HEK293 (cell line): ENCODE measurements around the gene CD19.

Experiments used
- CTCF ChIA-PET: fragments of 350-600 bp; formaldehyde crosslinking; extraction: SDS; loops from one replicate; lab custom pipeline; 2021; ENCODE audit warnings: antibody characterized with exemption; lab: Yijun Ruan, JAX
- POLR2A ChIA-PET: fragments of 300-600 bp; formaldehyde crosslinking; extraction: SDS; loops from one replicate; lab custom pipeline; 2020; ENCODE audit warnings: antibody characterized with exemption, inconsistent platforms; lab: Yijun Ruan, JAX
- H3K27ac ChIP-seq: fragments of 200-500 bp; sonication (Bioruptor generic); 2 replicates; pipeline ENCODE4 v1.5.1; 2014; ENCODE audit warnings: low read depth, low read length, control low read depth, inconsistent platforms; ENCODE audit errors: extremely low read depth
- H3K36me3 ChIP-seq, 2 experiments: fragments of 200-500 bp in 1 of 2; sonication (Bioruptor generic) in 1 of 2; 1 replicate in 1 of 2; 2 replicates in 1 of 2; pipeline ENCODE4 v1.5.1; 2014 to 2017; ENCODE audit warnings: inconsistent platforms in 2 of 2, low read length in 2 of 2; ENCODE audit not compliant: control insufficient read depth in 2 of 2, insufficient read depth in 1 of 2
- H3K4me1 ChIP-seq: fragments of 200-500 bp; sonication (Bioruptor generic); 2 replicates; pipeline ENCODE4 v1.5.1; 2014; ENCODE audit warnings: mild to moderate bottlenecking, low read length, inconsistent platforms; ENCODE audit not compliant: control insufficient read depth, insufficient read depth
- H3K4me3 ChIP-seq: 2 replicates; pipeline ENCODE4 v1.5.1; 2011; ENCODE audit warnings: low read depth, mild to moderate bottlenecking, control low read depth, low read length, moderate library complexity
- H3K9me3 ChIP-seq: fragments of 200-500 bp; sonication (Bioruptor generic); 2 replicates; pipeline ENCODE4 v1.5.1; 2014; ENCODE audit warnings: low read depth, low read length, inconsistent platforms; ENCODE audit not compliant: control insufficient read depth, insufficient read depth
- EGR2 ChIP-seq: fragments of 450-650 bp; formaldehyde crosslinking; IDR thresholded peaks from 2 replicates; pipeline ENCODE4 v1.5.1; 2016; ENCODE audit warnings: low read depth, missing biosample characterization, missing genetic modification characterization
- GLIS2 ChIP-seq: fragments of 450-650 bp; formaldehyde crosslinking; IDR thresholded peaks from 2 replicates; pipeline ENCODE4 v1.5.1; 2016; ENCODE audit warnings: missing biosample characterization, missing genetic modification characterization
- KLF8 ChIP-seq: fragments of 450-650 bp; formaldehyde crosslinking; IDR thresholded peaks from 2 replicates; pipeline ENCODE4 v1.5.1; 2016; ENCODE audit warnings: missing biosample characterization, missing genetic modification characterization
- PRDM6 ChIP-seq: fragments of 450-650 bp; formaldehyde crosslinking; IDR thresholded peaks from 2 replicates; pipeline ENCODE4 v1.5.1; 2017; ENCODE audit warnings: missing biosample characterization, missing genetic modification characterization
- TCF7L2 ChIP-seq: IDR thresholded peaks from 2 replicates; pipeline ENCODE4 v1.6.1; 2011; ENCODE audit warnings: low read depth, mild to moderate bottlenecking, inconsistent platforms, low read length, moderate library complexity, borderline replicate concordance
- ZBTB21 ChIP-seq: fragments of 450-650 bp; formaldehyde crosslinking; IDR thresholded peaks from 2 replicates; pipeline ENCODE4 v1.5.1; 2017; ENCODE audit warnings: missing biosample characterization, missing genetic modification characterization
- ZBTB6 ChIP-seq: fragments of 450-650 bp; formaldehyde crosslinking; IDR thresholded peaks from 2 replicates; pipeline ENCODE4 v1.5.1; 2017; ENCODE audit warnings: missing biosample characterization, missing genetic modification characterization
- ZFP3 ChIP-seq: fragments of 450-650 bp; formaldehyde crosslinking; IDR thresholded peaks from 2 replicates; pipeline ENCODE4 v1.5.1; 2016; ENCODE audit warnings: low read depth, missing biosample characterization, missing genetic modification characterization
- ZNF2 ChIP-seq: fragments of 450-650 bp; formaldehyde crosslinking; IDR thresholded peaks from 2 replicates; pipeline ENCODE4 v1.5.1; 2016; ENCODE audit warnings: missing biosample characterization, missing genetic modification characterization
- ZNF214 ChIP-seq: fragments of 450-650 bp; formaldehyde crosslinking; IDR thresholded peaks from 2 replicates; pipeline ENCODE4 v1.5.1; 2017; ENCODE audit warnings: missing biosample characterization, mild to moderate bottlenecking, missing genetic modification characterization, borderline replicate concordance
- ZNF274 ChIP-seq, 2 experiments: fragments of 200-500 bp in 1 of 2; fragments of 450-650 bp in 1 of 2; sonication (Bioruptor generic) in 1 of 2; formaldehyde crosslinking in 1 of 2; IDR thresholded peaks; 2 replicates each; pipeline versions ENCODE4 v1.5.1 to v1.6.1; 2014 to 2016; ENCODE audit warnings: borderline replicate concordance in 1 of 2, inconsistent platforms in 1 of 2, low read length in 1 of 2, missing biosample characterization in 1 of 2, missing genetic modification characterization in 1 of 2
- ZNF280C ChIP-seq: fragments of 450-650 bp; formaldehyde crosslinking; IDR thresholded peaks from 2 replicates; pipeline ENCODE4 v1.5.1; 2016; ENCODE audit warnings: missing biosample characterization, missing genetic modification characterization
- ZNF280D ChIP-seq: fragments of 450-650 bp; formaldehyde crosslinking; IDR thresholded peaks from 2 replicates; pipeline ENCODE4 v1.5.1; 2016; ENCODE audit warnings: missing biosample characterization, missing genetic modification characterization
- ZNF362 ChIP-seq: fragments of 450-650 bp; formaldehyde crosslinking; IDR thresholded peaks from 2 replicates; pipeline ENCODE4 v1.5.1; 2016; ENCODE audit warnings: missing biosample characterization, missing genetic modification characterization
- ZNF423 ChIP-seq: fragments of 450-650 bp; formaldehyde crosslinking; IDR thresholded peaks from 2 replicates; pipeline ENCODE4 v1.5.1; 2016; ENCODE audit warnings: missing biosample characterization, missing genetic modification characterization
- ZNF449 ChIP-seq: fragments of 450-650 bp; formaldehyde crosslinking; IDR thresholded peaks from 2 replicates; pipeline ENCODE4 v1.5.1; 2017; ENCODE audit warnings: missing biosample characterization, mild to moderate bottlenecking, missing genetic modification characterization, moderate library complexity
- ZNF660 ChIP-seq: fragments of 450-650 bp; IDR thresholded peaks from 2 replicates; pipeline ENCODE4 v1.5.1; 2018; ENCODE audit warnings: missing biosample characterization, mild to moderate bottlenecking, missing genetic modification characterization
- ZNF677 ChIP-seq: fragments of 450-650 bp; IDR thresholded peaks from 2 replicates; pipeline ENCODE4 v1.5.0; 2018; ENCODE audit warnings: missing biosample characterization, mild to moderate bottlenecking, missing genetic modification characterization, moderate library complexity
- ZNF704 ChIP-seq: fragments of 450-650 bp; formaldehyde crosslinking; IDR thresholded peaks from 2 replicates; pipeline ENCODE4 v1.5.1; 2016; ENCODE audit warnings: missing biosample characterization, missing genetic modification characterization
- ZNF837 ChIP-seq: fragments of 450-650 bp; formaldehyde crosslinking; IDR thresholded peaks from 2 replicates; pipeline ENCODE4 v1.5.1; 2016; ENCODE audit warnings: missing biosample characterization, missing genetic modification characterization

Gene CD19

GRCh38 chr16:28904363-28904762 lies 27.4 kb upstream of the CD19 start (continued):
- TF ChIP-seq ZNF280D (tag by site-specific recombination) = no peak
- no peak for TF ChIP-seq ZBTB21 (tag by site-specific recombination)
- TF ChIP-seq ZFP3 (tag by site-specific recombination) = no peak
- TF ChIP-seq ZNF449 (tag by site-specific recombination) = no peak
- TF ChIP-seq ZNF704 = no peak
- TF ChIP-seq KLF8 = no peak
- TF ChIP-seq GLIS2 (tag by site-specific recombination) = no peak
- TF ChIP-seq, all 188 proteins: peak for 0

- TF ChIP-seq PRDM6 (tag by site-specific recombination) (no peak), ZBTB6 (tag by site-specific recombination) (no peak), ZNF274 (IDR thresholded peaks at IDR 0.05; ENCODE audit: low read length) (no peak), ZNF274 (tag by site-specific recombination; IDR thresholded peaks at IDR 0.05; ENCODE audit: borderline replicate concordance) (no peak)
- no peaks in the 10 kb centered on the region for H3K4me1 ChIP-seq
- no peak overlapping the region for H3K4me3 ChIP-seq
- H3K9me3 ChIP-seq = no peaks in the 10 kb centered on the region
- CTCF ChIA-PET = interaction anchor here (1.0 kb wide), 1 partner anchor 40 kb away, joined by 3 read pairs; no protein-coding TSS in a partner anchor
- POLR2A ChIA-PET = no interaction called here
- peaks cover 0 to 12% of the 10 kb centered on the region in 2 experiments; a peak in 2 of 3 replicates for H3K36me3 ChIP-seq
- no peak overlapping the region for H3K27ac ChIP-seq
Measured at GRCh38 chr16:28904828-28905227, 26.9 kb upstream of the CD19 start.

GRCh38 chr16:28905229-28905754 lies 26.5 kb upstream of the CD19 start:
- no peak overlapping the region for H3K4me3 ChIP-seq
- TF ChIP-seq ZNF677 (tag by site-specific recombination) (no peak), ZNF214 (no peak), ZNF660 (tag by site-specific recombination) (no peak), EGR2 (no peak), ZNF362 (tag by site-specific recombination) (no peak), ZNF280C (no peak), ZNF2 (no peak), TCF7L2 (no peak), ZNF423 (tag by site-specific recombination) (no peak), ZNF837 (tag by site-specific recombination) (no peak)
- H3K9me3 ChIP-seq = no peaks in the 10 kb centered on the region
- ChIA-PET POLR2A (no interaction called here), CTCF (interaction anchor here (1.0 kb wide), 1 partner anchor 40 kb away, joined by 3 read pairs; no protein-coding TSS in a partner anchor)
- peaks cover 0 to 12% of the 10 kb centered on the region in 2 experiments; a peak in 2 of 3 replicates for H3K36me3 ChIP-seq
- H3K27ac ChIP-seq = no peak overlapping the region
- no peaks in the 10 kb centered on the region for H3K4me1 ChIP-seq
